HG03103 (cell line): Measurements from ENCODE around the gene MAZ.

Experiments
- ATAC-seq: cut with Tn5 transposase; IDR thresholded peaks from one replicate; pipeline ENCODE4 v1.9.1; 2021; ENCODE audit warnings: low read depth; ENCODE audit not compliant: unreplicated experiment

Gene MAZ

DNA sequence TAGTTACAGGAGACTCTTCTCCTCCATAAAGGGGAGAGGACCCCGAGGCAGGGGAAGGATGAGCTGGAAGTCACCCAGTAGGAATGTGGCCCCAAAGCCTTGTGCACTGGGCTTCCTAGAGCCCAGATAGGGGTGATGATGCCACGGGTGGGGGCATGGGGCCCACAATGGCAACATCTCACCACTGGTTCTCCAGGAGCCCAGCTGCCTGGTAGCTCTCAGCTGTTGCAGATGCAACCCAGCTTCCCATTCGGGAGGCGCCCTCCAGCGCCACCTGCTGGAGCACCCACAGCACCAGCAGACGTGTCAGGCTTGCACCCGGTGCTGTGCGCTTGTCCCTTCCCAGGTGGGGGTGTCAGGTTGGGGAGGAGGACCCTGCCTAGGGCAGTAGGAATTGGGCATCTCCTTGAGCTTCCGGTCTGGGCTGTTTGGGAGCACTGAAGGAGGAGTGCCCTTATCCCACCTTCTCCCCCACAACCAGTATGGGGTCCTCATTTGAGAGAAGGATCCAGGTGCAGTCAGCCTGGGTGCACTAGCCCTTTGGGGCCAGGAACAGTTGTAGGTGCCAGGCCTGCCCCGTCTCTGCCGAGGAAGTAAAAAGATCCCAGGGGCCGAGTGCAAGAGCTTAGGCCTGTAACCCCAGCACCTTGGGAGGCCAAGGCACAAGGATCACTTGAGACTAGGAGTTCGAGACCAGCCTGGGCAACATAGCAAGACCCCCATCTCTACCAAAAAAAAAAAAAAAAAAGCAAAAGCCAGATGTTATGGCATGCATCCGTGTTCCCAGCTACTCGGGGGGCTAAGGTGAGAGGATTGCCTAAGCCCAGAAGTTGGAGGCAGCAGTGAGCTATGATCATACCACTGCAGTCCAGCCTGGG is 42.3 kb downstream of the MAZ start:
- no peak for ATAC-seq

DNA sequence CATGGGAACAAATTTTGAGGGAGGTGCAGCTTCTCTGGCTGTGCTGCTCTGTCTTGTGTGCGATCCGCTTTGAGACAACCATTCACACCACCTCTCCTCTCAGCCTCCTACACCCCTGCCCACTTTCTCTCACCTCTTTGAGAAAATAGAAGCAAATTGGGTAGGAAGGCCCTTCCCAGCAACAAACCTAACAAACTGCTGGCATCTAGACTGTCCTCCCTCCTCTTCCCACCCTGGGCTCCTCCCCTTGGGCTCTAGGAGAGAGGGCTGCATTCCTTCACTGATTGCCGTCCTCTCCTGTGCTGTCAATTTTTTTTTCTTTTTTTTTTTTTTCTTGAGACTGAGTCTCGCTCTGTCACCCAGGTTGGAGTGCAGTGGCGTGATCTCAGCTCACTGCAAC is 43.2 kb downstream of the MAZ start:
- no peak for ATAC-seq

DNA sequence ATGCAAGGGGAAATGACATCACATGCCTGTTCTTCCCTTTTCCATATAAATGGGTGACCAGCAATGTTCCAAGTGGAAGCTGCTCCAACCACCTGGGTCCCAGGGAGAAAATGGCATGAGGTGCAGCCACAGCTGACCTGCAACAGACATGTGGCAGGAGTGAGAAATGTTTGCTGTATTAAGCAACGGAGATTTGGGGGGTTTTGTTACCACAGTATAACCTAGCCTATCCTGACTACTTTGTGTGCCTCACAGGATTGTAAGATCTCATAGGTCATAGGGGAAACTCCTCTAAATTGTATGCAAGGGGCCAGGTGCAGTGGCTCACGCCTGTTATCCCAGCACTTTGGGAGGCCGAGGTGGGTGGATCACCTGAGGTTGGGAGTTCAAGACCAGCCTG is 44.7 kb downstream of the MAZ start:
- no peak for ATAC-seq

DNA sequence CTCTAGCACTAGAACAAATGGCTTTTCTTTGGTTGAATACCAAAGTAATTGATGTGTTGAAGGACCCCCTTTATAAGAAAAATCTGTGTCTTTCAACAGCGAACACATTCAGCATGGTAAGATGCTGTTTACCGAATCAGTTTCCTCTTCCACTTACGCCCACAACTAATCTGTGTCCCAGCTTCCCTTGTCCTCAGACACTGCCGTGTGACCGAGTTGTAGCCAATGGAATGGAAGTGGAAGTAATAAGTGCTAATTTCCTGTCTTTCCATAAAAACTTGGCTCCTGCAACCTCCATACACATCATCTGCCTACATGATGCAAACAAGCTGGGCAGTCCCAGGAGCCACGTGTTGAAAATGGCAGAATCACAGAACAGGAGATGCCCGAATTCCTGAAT is 46.3 kb downstream of the MAZ start:
- ATAC-seq, result no peak

DNA sequence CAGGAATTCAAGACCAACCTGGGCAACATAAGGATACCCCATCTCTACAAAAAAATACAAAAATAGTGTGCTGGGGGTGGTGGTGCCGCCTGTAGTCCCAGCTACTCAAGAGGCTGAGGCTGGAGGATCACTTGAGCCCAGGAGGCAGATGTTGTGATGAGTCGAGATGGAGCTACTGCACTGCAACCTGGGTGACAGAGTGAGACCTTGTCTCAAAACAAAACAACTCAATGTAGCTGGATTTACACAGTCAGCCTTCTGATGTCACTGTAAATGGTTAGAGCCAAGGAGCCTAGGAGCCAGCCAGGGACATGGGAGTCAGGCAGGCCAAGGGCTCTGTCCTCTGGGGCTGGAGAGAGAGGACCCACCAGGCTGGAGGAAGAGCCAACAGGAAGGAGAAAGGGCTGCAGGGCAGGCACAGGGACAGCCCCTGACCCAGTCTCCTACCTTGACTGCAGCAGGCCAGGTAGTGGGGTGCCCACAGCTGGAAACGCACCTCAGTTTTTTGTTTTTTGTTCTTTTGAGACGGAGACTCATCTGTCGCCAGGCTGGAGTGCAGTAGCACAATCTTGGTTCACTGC is 48.3 kb downstream of the MAZ start:
- ATAC-seq, result no peak

DNA sequence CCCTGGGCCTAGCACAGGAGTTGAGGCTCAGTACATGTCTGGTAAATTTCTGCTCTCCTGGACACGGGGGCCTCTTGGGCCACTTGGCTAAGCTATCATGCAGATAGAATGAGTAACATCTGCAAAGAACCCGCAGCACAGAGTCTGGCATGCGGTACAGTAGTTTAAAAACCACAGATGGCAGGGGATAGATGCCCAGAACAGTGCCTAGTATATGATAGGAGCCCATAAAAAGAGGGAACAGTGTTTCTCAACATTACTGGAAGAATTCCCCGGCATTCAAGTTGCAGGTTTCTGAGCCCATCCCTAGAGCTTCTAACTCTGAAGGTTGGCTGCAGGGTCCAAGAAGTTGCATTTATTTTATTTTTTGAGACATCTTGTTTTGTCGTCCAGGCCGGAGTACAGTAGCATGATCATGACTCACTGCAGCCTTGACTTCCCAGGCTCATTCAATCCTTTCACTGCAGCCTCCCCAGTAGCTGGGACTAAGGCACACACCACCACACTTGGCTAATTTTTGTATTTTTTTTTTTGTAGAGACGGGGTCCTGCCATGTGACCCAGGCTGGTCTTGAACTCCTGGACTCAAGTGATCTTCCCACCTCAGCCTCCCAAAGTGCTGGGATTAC is 50.9 kb downstream of the MAZ start:
- ATAC-seq, result no peak

DNA sequence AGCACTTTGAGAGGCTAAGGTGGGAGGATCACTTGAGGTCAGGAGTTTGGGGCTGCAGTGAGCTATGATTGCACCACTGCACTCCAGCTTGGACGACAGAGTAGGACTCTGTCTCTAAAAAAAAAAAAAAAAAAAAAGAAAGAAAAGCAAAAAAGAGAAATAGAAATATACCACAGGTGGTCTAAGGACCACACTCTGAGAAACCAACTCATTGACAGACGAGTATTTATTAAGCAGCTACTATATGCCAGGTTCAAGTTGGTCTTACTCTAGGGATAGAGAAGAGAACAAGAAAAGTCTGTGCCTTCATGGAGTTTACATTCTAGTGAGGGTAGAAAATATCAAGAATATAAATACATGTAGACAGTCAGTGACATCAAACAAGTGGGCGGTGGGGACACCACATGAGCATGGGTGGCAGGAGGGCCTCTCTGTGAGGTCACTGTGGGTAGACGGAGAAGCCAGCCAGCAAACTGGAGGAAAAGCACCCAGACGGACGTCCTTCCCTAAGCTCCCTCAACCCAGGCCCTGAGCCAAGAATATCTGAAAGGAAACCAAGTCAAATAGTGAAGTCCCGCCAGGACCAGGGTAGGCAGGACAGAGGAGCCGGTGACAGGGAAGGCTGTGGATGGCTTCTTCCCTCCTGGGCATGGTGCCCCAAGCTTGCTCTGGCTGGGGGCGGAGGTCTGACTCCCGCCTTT is 52.0 kb downstream of the MAZ start:
- no peak for ATAC-seq

DNA sequence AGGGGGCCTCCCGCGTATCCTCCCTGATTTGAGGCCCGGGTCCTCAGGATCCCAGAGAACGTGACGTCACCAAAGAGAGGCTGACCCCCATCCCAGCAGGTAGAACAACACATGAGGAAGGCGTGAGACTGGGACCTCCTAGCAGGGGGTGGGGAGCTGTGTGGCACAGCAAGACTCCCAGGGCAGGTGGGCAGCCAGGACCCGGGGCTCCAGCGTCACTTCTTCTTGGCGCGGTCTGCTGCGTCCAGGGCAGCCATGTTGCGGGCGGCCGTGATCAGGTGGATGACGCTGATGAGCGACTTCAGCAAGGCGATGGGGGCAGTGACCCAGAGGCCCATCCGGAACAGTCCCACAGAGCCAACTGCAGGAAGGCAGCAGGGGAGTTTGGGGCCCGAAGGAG is 52.6 kb downstream of the MAZ start:
- no peak for ATAC-seq

DNA sequence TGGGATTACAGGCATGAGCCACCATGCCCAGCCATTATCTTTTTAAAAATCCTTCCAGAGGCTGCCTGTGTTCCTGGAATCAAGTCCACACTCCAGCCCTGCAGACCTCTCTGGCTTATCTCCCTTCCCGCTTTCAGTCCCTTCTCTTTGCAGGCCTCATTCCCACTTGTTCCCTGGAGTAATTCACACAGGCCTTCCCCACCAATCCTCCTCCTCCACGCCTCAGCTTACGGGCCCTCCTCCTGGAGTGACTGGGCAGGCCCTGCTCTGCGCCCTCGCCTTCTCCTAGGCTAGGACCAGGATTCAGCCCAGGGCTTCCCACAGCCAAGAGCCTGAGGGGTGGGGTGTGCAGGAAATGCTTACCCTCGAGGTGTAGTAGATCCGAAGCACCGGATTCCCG is 53.9 kb downstream of the MAZ start:
- no peak for ATAC-seq
